ENCODE results near the gene HINFP. TPM values are rescaled to one million over a fixed set of nuclear protein-coding genes. Genes with fewer than 3 reads are reported as not detected.
A peak's percentile ranks its signal among the peaks of the same experiment; 100 is the strongest.

The HINFP gene, protein sequence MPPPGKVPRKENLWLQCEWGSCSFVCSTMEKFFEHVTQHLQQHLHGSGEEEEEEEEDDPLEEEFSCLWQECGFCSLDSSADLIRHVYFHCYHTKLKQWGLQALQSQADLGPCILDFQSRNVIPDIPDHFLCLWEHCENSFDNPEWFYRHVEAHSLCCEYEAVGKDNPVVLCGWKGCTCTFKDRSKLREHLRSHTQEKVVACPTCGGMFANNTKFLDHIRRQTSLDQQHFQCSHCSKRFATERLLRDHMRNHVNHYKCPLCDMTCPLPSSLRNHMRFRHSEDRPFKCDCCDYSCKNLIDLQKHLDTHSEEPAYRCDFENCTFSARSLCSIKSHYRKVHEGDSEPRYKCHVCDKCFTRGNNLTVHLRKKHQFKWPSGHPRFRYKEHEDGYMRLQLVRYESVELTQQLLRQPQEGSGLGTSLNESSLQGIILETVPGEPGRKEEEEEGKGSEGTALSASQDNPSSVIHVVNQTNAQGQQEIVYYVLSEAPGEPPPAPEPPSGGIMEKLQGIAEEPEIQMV
- 10 to 100 TPM; 36.6 to 36.7 TPM for total RNA-seq

DNA sequence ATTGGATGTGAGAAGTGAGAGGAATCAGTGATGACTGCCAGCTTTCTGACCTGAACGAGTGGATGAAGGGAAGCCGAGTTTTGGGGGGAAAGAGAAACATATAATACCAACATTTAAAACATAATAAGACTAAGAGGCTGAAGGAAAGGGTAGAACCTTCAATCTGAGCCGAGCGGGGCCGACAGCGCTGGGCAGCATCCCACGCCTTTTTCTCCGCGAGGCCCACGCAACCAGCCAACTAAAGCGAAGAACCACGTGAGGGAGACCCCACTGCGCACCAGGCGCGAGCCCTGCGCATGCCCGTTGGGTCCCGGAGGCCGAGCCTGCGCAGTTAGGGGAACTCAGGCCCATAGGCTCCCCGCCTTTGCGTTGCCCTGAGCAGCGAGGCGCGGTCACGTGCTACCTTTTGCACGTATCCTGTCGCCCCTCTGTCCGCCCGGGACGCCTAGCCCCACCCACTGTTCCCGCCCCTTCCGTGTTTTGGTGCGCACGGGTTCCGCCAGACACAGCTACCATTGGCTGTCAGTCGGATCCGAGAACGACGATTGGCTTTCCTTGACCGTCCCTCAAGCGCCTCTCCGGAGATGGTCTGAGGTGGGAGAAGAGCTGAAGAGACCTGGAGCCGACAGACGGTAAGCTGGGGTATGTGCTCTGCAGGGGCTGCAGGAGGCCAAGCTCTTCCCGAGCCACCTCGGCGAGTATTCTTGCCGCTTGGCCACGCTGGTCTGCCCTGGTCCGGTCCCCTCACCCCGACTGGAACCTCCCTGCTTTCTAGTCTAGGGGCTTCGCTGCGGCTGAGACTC, at the start of gene HINFP:
Gene HINFP, plus strand, starts transcription at position 573 of the 803 bp plus-strand sequence. CDS start 5,365 bp downstream, outside the sequence.
- DNase-seq = peak; percentile 100
- ChIA-PET POLR2A (interaction anchor here (0.6 to 10.6 kb wide), 12 partner anchors 12 to 200 kb away, joined by 3 to 108 read pairs (median 5); partner anchors contain the start of genes C2CD2L, DPAGT1, HMBS and HYOU1), CTCF (interaction anchor here (1.0 to 1.5 kb wide), 7 partner anchors 14 to 202 kb away, joined by 3 to 7 read pairs (median 5); partner anchors contain the start of genes C2CD2L, CBL and NLRX1)
- Mint-ChIP-seq H3K4me3 (peak within 1 kb of the TSS; percentile 93), H3K36me3 (ENCODE audit: low read depth) (peaks cover 27% of the 10 kb centered on the region), H3K27ac (peak within 1 kb of the TSS; percentile 76), H3K4me1 (peaks cover 29% of the 10 kb centered on the region), H3K9me3 (no peaks in the 10 kb centered on the region), H3K27me3 (no peaks in the 10 kb centered on the region)

DNA sequence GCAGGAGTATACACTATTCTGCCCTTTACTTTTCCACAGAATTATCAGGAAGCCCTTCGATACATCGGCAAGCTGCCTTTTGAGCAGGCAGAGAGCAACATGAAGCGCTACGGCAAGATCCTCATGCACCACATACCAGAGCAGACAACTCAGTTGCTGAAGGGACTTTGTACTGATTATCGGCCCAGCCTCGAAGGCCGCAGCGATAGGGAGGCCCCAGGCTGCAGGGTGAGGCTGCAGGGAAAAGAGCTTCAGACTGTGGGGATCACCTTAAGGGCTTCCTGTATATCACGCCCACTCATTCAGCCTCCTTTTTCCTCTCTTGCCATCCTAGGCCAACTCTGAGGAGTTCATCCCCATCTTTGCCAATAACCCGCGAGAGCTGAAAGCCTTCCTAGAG, 43.5 kb upstream of the HINFP start:
- H3K27me3 Mint-ChIP-seq = no peaks in the 10 kb centered on the region
- peaks cover 56% of the 10 kb centered on the region for H3K36me3 Mint-ChIP-seq (ENCODE audit: low read depth)
- H3K27ac Mint-ChIP-seq = no peak overlapping the region
- CTCF ChIA-PET = no interaction called here
- no peaks in the 10 kb centered on the region for H3K9me3 Mint-ChIP-seq
- H3K4me1 Mint-ChIP-seq = no peaks in the 10 kb centered on the region
- no peak overlapping the region for H3K4me3 Mint-ChIP-seq
- POLR2A ChIA-PET = interaction anchor here (0.8 to 2.9 kb wide), 2 partner anchors 10 to 22 kb away, joined by 3 to 14 read pairs; partner anchors contain the start of gene VPS11
- no peak for DNase-seq

DNA sequence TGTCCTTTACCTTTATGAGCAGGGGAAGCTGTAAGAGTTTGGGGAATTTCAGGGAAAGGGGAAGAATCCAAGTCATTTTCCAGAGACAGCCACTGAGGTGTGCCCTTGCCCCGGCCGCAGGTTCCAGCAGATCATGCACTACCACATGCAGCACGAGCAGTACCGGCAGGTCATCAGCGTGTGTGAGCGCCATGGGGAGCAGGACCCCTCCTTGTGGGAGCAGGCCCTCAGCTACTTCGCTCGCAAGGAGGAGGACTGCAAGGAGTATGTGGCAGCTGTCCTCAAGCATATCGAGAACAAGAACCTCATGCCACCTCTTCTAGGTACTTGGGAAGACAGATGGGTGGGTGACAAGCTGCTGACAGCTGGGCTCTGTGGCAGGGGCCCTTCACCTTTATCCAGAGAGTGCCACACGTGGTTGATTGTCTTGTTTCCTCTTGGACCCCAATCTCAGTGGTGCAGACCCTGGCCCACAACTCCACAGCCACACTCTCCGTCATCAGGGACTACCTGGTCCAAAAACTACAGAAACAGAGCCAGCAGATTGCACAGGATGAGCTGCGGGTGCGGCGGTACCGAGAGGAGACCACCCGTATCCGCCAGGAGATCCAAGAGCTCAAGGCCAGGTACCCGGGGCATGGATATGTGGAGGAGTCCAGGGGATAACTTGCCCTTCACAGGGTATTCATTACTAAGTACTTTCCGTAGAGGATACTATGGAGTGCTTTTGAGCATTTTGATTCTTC, 42.5 kb upstream of the HINFP start:
- Mint-ChIP-seq H3K4me3 (no peak overlapping the region), H3K36me3 (ENCODE audit: low read depth) (peaks cover 47% of the 10 kb centered on the region), H3K9me3 (no peaks in the 10 kb centered on the region), H3K4me1 (no peaks in the 10 kb centered on the region), H3K27me3 (no peaks in the 10 kb centered on the region), H3K27ac (no peak overlapping the region)
- POLR2A ChIA-PET = interaction anchor here (1.7 to 2.9 kb wide), 2 partner anchors 11 to 16 kb away, joined by 6 to 14 read pairs; partner anchors contain the start of gene VPS11
- no peak for DNase-seq
- CTCF ChIA-PET = no interaction called here

DNA sequence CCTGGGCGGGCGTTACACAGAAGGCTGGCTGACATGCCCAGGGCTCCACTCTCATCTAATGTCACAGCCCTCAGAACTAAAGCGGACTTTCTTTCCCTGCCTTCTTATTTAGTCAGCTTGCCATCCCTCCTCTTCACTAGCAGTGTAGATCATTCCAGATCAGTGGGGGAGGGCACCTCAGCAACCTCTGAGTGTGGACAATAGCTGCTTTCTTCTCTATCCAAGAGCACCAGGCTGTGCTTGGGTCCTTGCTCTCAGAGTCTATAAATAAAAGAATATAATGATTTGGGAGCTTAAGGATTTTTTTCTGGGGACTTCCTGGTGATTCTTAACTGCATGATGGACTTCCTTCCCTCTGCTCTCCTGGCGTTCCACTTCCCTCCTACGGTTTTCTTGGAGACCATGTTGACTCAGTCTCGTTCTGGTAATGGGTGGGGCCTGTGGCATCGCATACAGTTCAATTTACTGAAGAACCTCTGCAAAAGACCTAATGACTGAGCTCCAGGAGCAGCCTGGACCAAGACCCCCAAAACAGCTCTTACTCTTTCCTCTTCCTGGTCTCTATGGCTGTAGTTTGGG, 39.6 kb upstream of the HINFP start:
- Mint-ChIP-seq H3K4me1 (peaks cover 20% of the 10 kb centered on the region), H3K27ac (peak overlapping the region; percentile 10), H3K9me3 (no peaks in the 10 kb centered on the region), H3K4me3 (no peak overlapping the region), H3K27me3 (no peaks in the 10 kb centered on the region), H3K36me3 (ENCODE audit: low read depth) (peaks cover 44% of the 10 kb centered on the region)
- no peak for DNase-seq
- ChIA-PET POLR2A (interaction anchor here (1.2 to 6.7 kb wide), 5 partner anchors 13 to 63 kb away, joined by 4 to 121 read pairs (median 4); partner anchors contain the start of genes DPAGT1, RPS25, TRAPPC4 and VPS11), CTCF (interaction anchor here (0.9 to 1.2 kb wide), 2 partner anchors 15 to 25 kb away, joined by 3 to 4 read pairs; partner anchors contain the start of genes HYOU1 and VPS11)

DNA sequence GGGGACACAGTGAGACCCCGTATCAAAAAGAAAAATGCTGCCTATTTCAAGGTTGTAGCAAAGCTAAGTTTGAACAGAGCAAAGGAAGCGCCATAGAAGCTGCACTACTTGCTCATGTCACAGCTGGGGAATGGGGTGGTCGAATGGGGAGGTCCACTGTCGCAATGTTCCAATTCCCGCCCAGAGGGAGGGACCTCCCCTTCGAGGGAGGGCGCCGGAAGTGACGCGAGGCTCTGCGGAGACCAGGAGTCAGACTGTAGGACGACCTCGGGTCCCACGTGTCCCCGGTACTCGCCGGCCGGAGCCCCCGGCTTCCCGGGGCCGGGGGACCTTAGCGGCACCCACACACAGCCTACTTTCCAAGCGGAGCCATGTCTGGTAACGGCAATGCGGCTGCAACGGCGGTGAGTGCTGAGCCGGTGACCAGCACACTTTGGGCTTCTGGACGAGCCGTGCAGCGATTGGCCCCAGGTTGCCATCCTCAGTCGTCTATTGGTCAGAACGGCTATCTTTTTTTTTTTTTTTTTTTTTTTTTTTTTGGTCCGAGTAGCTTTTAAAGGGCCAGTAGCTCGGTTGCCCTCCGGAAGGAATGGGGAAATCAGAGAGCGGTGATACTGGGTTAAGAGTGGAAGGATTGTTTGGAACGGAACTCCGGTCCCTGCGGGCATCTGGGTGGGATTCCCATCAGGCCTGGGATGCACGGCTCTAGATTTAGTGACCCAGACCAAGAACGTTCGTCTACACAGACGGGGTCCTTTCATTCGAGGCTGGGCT, 36.5 kb upstream of the HINFP start, which contains the start of gene HMBS:
Gene HMBS, plus strand, starts transcription at position 219 of the 774 bp plus-strand sequence. Its CDS starts 153 bp downstream, at position 372.
- Mint-ChIP-seq H3K4me3 (peak within 1 kb of the TSS; percentile 98), H3K4me1 (peaks cover 47% of the 10 kb centered on the region), H3K36me3 (ENCODE audit: low read depth) (peaks cover 23% of the 10 kb centered on the region), H3K9me3 (no peaks in the 10 kb centered on the region), H3K27me3 (no peaks in the 10 kb centered on the region), H3K27ac (peak within 1 kb of the TSS; percentile 91)
- POLR2A ChIA-PET = interaction anchor here (0.7 to 6.7 kb wide), 18 partner anchors 10 to 294 kb away, joined by 3 to 121 read pairs (median 4); partner anchors contain the start of genes C2CD2L, CBL, CENATAC and DDX6
- CTCF ChIA-PET = interaction anchor here (0.6 to 2.8 kb wide), 9 partner anchors 10 to 121 kb away, joined by 3 to 21 read pairs (median 9); partner anchors contain the start of genes CBL, DPAGT1 and VPS11
- DNase-seq = peak; percentile 89

DNA sequence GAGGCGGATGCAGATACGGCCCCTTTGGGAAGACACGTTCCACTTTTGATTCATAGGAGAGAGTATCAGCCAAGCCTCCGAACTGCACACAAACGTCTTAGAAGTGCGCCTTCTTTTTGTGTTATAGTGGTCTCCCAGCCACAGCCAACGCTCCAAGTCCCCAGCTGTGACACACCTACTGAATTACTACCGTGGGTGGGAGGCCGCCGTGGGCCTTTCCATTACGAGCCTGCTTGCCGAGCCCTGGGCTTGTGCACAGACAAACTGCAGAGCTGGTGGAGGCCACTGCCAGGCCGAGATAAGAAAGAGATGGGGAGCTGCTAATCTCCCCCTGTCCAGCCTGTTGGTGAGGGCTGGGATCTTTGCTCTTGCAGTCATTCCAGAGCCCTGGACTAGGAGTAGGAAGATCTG, 35.9 kb upstream of the HINFP start:
- Mint-ChIP-seq H3K9me3 (no peaks in the 10 kb centered on the region), H3K27ac (peak overlapping the region; percentile 91), H3K36me3 (ENCODE audit: low read depth) (peaks cover 20% of the 10 kb centered on the region), H3K4me1 (peaks cover 52% of the 10 kb centered on the region), H3K27me3 (no peaks in the 10 kb centered on the region), H3K4me3 (peak overlapping the region; percentile 98)
- ChIA-PET POLR2A (interaction anchor here (0.7 to 6.7 kb wide), 15 partner anchors 10 to 253 kb away, joined by 3 to 121 read pairs (median 8); partner anchors contain the start of genes C2CD2L, CBL, CENATAC and DPAGT1), CTCF (interaction anchor here (0.6 to 2.8 kb wide), 10 partner anchors 10 to 236 kb away, joined by 3 to 21 read pairs (median 9); partner anchors contain the start of genes CBL, DPAGT1 and VPS11)
- no peak for DNase-seq

DNA sequence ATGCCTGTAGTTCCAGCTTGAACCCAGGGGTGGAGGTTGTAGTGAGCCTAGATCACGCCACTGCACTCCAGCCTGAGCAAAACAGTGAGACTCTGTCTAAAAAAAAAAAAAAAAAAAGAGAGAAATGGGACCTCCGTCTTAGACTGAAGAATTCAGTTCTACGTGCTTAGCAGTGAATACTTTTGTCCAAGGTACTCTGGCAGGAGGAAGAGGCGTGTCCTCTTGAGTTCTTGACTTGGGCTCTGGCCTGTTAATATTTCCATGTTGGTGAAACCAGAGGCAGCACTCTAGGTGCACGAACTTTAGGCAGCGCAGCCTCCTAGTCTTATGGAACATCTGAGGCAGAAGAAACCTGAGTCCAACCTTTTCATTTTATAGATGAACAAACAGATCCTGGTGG, 34.3 kb upstream of the HINFP start:
- ChIA-PET POLR2A (interaction anchor here (2.0 to 6.7 kb wide), 5 partner anchors 8 to 68 kb away, joined by 4 to 121 read pairs (median 43); partner anchors contain the start of genes DPAGT1, TRAPPC4 and VPS11), CTCF (no interaction called here)
- H3K27ac Mint-ChIP-seq = peak overlapping the region; percentile 71
- no peak overlapping the region for H3K4me3 Mint-ChIP-seq
- no peaks in the 10 kb centered on the region for H3K27me3 Mint-ChIP-seq
- DNase-seq = no peak
- no peaks in the 10 kb centered on the region for H3K9me3 Mint-ChIP-seq
- H3K4me1 Mint-ChIP-seq = peaks cover 64% of the 10 kb centered on the region
- peaks cover 15% of the 10 kb centered on the region for H3K36me3 Mint-ChIP-seq (ENCODE audit: low read depth)

DNA sequence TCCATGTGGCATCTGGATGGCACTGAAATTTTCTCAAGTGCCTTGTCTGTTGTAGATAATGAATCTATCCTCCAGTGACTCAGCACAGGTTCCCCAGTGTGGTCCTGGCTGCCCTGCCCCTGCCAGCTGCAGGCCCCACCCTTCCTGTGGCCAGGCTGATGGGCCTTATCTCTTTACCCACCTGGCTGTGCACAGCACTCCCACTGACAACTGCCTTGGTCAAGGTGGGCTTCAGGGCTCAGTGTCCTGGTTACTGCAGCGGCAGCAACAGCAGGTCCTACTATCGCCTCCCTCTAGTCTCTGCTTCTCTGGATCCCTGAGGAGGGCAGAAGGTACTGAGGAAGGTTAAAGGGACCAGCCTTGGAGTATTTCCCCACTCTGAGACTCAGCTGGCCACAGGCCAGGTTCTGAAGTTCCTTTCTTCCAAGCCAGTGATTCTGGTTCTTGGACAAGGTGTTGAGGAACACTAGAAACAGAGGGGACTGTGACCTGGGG, 33.6 kb upstream of the HINFP start:
- CTCF ChIA-PET = no interaction called here
- H3K27ac Mint-ChIP-seq = peak overlapping the region; percentile 71
- no peaks in the 10 kb centered on the region for H3K27me3 Mint-ChIP-seq
- POLR2A ChIA-PET = interaction anchor here (2.0 to 6.7 kb wide), 5 partner anchors 7 to 69 kb away, joined by 4 to 121 read pairs (median 43); partner anchors contain the start of genes DPAGT1, TRAPPC4 and VPS11
- H3K9me3 Mint-ChIP-seq = no peaks in the 10 kb centered on the region
- peaks cover 18% of the 10 kb centered on the region for H3K36me3 Mint-ChIP-seq (ENCODE audit: low read depth)
- H3K4me3 Mint-ChIP-seq = peak overlapping the region; percentile 46
- DNase-seq = peak; percentile 40
- peaks cover 71% of the 10 kb centered on the region for H3K4me1 Mint-ChIP-seq

DNA sequence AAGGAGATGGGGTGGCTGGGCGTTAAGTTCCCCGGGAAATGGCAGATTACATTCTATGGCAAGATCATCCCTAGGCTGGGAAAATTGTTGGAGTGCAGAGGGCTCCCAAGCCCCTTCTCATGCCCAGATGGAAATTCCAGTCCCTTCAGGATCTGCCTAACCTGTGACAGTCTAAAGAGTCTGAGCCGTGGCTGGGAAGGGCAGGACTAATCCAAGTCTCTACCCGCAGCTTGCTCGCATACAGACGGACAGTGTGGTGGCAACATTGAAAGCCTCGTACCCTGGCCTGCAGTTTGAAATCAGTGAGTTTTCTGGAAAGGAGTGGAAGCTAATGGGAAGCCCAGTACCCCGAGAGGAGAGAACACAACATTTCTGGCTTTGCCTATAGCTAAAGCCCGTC, 33.0 kb upstream of the HINFP start:
- H3K9me3 Mint-ChIP-seq = no peaks in the 10 kb centered on the region
- H3K4me1 Mint-ChIP-seq = peaks cover 75% of the 10 kb centered on the region
- peaks cover 23% of the 10 kb centered on the region for H3K36me3 Mint-ChIP-seq (ENCODE audit: low read depth)
- ChIA-PET POLR2A (interaction anchor here (0.8 to 5.8 kb wide), 4 partner anchors 14 to 232 kb away, joined by 3 to 43 read pairs (median 5); partner anchors contain the start of genes DPAGT1, TRAPPC4 and VPS11), CTCF (interaction anchor here (1.2 kb wide), 1 partner anchor 81 kb away, joined by 3 read pairs; no protein-coding TSS in a partner anchor)
- no peak for DNase-seq
- H3K27ac Mint-ChIP-seq = no peak overlapping the region
- H3K4me3 Mint-ChIP-seq = no peak overlapping the region
- H3K27me3 Mint-ChIP-seq = no peaks in the 10 kb centered on the region

DNA sequence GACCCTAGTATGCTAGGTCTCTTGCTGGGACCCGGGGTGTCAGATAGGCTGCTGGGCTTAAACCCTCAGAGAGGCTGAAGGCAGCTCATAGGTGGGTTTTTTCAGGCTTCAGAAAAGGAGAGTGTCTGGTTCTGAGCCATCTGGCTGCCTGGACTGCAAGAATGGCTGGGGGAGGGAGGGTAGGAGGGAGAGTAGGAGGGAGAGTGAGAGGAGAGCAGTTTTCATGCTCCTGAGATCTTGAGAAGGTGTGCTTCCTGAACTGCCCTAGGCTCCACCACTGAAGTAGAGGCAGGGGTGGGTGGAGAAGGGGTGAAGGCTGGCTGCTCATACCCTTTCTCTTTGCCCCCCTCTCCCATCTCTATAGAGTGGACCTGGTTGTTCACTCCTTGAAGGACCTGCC, 32.1 kb upstream of the HINFP start:
- H3K9me3 Mint-ChIP-seq = no peaks in the 10 kb centered on the region

More for the DNA sequence above, 32.1 kb upstream of the HINFP start:
- peak overlapping the region; percentile 31 for H3K27ac Mint-ChIP-seq
- DNase-seq = no peak
- ChIA-PET CTCF (interaction anchor here (0.5 to 1.2 kb wide), 3 partner anchors 22 to 80 kb away, joined by 3 to 4 read pairs (median 3); no protein-coding TSS in a partner anchor), POLR2A (interaction anchor here (0.8 to 2.0 kb wide), 3 partner anchors 22 to 231 kb away, joined by 3 to 6 read pairs (median 4); partner anchors contain the start of genes TRAPPC4 and VPS11)
- peaks cover 78% of the 10 kb centered on the region for H3K4me1 Mint-ChIP-seq
- H3K4me3 Mint-ChIP-seq = no peak overlapping the region
- no peaks in the 10 kb centered on the region for H3K27me3 Mint-ChIP-seq
- peaks cover 32% of the 10 kb centered on the region for H3K36me3 Mint-ChIP-seq (ENCODE audit: low read depth)

Data from activated CD4-positive, alpha-beta memory T cell treated with anti-CD3 and anti-CD28 coated beads, Interleukin-2, amount 10 ng/mL, durations not matched to agents 7 days and 5 days (primary cell).